Measurements from ENCODE around the gene ADAM12.

The ADAM12 gene

GRCh38 chr10:126405239-126405775 is 17.0 kb upstream of the ADAM12 start:
- ChIA-PET POLR2A (no interaction called here), CTCF (no interaction called here)
- no peak for TF ChIP-seq CTCF (IDR thresholded peaks at IDR 0.05; ENCODE audit: control extremely low read depth, extremely low read depth, low read depth, missing control alignments)
- no peak for DNase-seq (ENCODE audit: extremely low spot score)

GRCh38 chr10:126402721-126403695 is 14.7 kb upstream of the ADAM12 start:
- ChIA-PET POLR2A (no interaction called here), CTCF (interaction anchor here (1.3 kb wide), 1 partner anchor 421 kb away, joined by 3 read pairs; no protein-coding TSS in a partner anchor)
- no peak for TF ChIP-seq CTCF (IDR thresholded peaks at IDR 0.05; ENCODE audit: control extremely low read depth, extremely low read depth, low read depth, missing control alignments)
- DNase-seq (ENCODE audit: extremely low spot score), result no peak

GRCh38 chr10:126400641-126401040 is 12.4 kb upstream of the ADAM12 start:
- TF ChIP-seq CTCF (IDR thresholded peaks at IDR 0.05; ENCODE audit: control extremely low read depth, extremely low read depth, low read depth, missing control alignments), result no peak
- no peak for DNase-seq (ENCODE audit: extremely low spot score)
- ChIA-PET CTCF (no interaction called here), POLR2A (no interaction called here)

- no peak for DNase-seq (ENCODE audit: extremely low spot score)
- TF ChIP-seq CTCF (IDR thresholded peaks at IDR 0.05; ENCODE audit: control extremely low read depth, extremely low read depth, low read depth, missing control alignments), result no peak
- POLR2A ChIA-PET, result no interaction called here
- CTCF ChIA-PET, result no interaction called here
These were observed 10.6 kb upstream of the ADAM12 start for GRCh38 chr10:126398924-126399323.

- no peak for DNase-seq (ENCODE audit: extremely low spot score)
- TF ChIP-seq CTCF (IDR thresholded peaks at IDR 0.05; ENCODE audit: control extremely low read depth, extremely low read depth, low read depth, missing control alignments), result no peak
- ChIA-PET CTCF (no interaction called here), POLR2A (no interaction called here)
These were observed 10.1 kb upstream of the ADAM12 start for GRCh38 chr10:126398383-126398743.

GRCh38 chr10:126397640-126398382 is 9.5 kb upstream of the ADAM12 start:
- CTCF ChIA-PET, result no interaction called here
- POLR2A ChIA-PET, result no interaction called here
- TF ChIP-seq CTCF (IDR thresholded peaks at IDR 0.05; ENCODE audit: control extremely low read depth, extremely low read depth, low read depth, missing control alignments), result no peak
- no peak for DNase-seq (ENCODE audit: extremely low spot score)
